Neural cell (in vitro differentiated cells): ENCODE data around the gene PSMD8.

Source experiments
- EP300 ChIP-seq: fragments of 450-650 bp; conservative IDR thresholded peaks from 2 replicates; pipeline ENCODE4 v1.6.1; 2014; ENCODE audit warnings: antibody characterized with exemption, mild to moderate bottlenecking, moderate library complexity; ENCODE audit not compliant: poor library complexity, severe bottlenecking
- EZH2 ChIP-seq: fragments of 200-600, 300-800 bp; shearing (Covaris generic), sonication (generic); IDR thresholded peaks from 2 replicates; pipeline ENCODE4 v1.6.1; 2014; ENCODE audit warnings: antibody characterized with exemption, low read length, borderline replicate concordance, mild to moderate bottlenecking; ENCODE audit not compliant: insufficient read depth, poor library complexity, severe bottlenecking
- POLR2AphosphoS5 ChIP-seq: IDR thresholded peaks from 2 replicates; pipeline ENCODE4 v1.6.1; 2012
- SMC3 ChIP-seq: fragments of 450-650 bp; conservative IDR thresholded peaks from 2 replicates; pipeline ENCODE4 v1.6.1; 2014; ENCODE audit warnings: antibody characterized with exemption, mild to moderate bottlenecking, moderate library complexity; ENCODE audit not compliant: poor library complexity
- TAF1 ChIP-seq: IDR thresholded peaks from 2 replicates; pipeline ENCODE4 v1.6.1; 2012; ENCODE audit warnings: low read depth
- TF ChIP-seq, protein P1 (sequence below): fragments of 450-650 bp; IDR thresholded peaks from 2 replicates; pipeline ENCODE4 v1.5.1; 2014; ENCODE audit warnings: antibody characterized with exemption, mild to moderate bottlenecking, moderate library complexity; ENCODE audit not compliant: poor library complexity, severe bottlenecking
- TF ChIP-seq, protein P2 (sequence below): IDR thresholded peaks from 2 replicates; pipeline ENCODE4 v1.6.1; 2012; ENCODE audit warnings: borderline replicate concordance

DNA sequence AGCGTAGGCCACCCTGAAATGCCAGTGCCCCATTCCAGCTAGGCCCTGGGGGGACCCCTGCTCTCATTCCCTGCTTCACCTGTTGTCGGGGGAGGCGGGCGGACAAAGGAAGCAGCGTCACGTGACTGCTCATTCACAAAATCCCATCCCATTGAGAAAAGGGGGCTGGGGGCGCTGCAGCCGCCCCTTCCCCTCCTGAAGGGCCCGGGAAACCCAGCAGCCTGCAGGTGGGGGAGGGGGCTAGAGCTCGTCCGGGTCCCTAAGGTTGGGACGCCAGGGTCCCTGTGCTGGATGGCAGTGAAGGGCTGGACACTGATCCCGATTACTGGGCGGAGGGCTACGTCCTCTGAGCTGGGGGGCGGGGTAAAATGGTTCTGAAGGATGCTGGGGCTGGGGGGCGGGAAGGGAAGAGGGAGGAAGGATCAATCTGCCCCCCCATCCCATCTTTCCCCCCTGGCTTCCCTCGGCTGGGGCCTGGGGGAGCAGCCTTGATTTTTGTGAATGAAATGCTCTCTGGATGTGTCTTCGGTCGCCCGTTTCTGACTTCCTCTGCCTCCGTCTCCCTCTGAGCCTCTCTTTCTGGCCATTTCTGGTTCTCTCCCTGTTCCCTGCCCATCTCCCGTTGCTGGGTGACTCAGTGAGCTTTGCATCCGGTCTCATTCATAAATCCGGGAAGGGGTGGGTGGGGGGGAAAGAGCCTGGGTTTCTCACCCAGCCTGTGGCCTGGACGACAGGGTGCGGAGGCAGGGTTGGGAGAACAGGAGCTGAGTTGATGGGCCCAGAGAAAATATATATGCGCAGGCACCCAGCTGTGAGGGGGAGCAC lies 14.9 kb downstream of the PSMD8 start:
- TF ChIP-seq, protein P1, sequence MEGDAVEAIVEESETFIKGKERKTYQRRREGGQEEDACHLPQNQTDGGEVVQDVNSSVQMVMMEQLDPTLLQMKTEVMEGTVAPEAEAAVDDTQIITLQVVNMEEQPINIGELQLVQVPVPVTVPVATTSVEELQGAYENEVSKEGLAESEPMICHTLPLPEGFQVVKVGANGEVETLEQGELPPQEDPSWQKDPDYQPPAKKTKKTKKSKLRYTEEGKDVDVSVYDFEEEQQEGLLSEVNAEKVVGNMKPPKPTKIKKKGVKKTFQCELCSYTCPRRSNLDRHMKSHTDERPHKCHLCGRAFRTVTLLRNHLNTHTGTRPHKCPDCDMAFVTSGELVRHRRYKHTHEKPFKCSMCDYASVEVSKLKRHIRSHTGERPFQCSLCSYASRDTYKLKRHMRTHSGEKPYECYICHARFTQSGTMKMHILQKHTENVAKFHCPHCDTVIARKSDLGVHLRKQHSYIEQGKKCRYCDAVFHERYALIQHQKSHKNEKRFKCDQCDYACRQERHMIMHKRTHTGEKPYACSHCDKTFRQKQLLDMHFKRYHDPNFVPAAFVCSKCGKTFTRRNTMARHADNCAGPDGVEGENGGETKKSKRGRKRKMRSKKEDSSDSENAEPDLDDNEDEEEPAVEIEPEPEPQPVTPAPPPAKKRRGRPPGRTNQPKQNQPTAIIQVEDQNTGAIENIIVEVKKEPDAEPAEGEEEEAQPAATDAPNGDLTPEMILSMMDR: peak; percentile 43
- TF ChIP-seq TAF1 (peak; percentile 95), EZH2 (no peak), EP300 (peak; percentile 42), POLR2AphosphoS5 (peak; percentile 79), SMC3 (peak; percentile 29)
- TF ChIP-seq, protein P2, sequence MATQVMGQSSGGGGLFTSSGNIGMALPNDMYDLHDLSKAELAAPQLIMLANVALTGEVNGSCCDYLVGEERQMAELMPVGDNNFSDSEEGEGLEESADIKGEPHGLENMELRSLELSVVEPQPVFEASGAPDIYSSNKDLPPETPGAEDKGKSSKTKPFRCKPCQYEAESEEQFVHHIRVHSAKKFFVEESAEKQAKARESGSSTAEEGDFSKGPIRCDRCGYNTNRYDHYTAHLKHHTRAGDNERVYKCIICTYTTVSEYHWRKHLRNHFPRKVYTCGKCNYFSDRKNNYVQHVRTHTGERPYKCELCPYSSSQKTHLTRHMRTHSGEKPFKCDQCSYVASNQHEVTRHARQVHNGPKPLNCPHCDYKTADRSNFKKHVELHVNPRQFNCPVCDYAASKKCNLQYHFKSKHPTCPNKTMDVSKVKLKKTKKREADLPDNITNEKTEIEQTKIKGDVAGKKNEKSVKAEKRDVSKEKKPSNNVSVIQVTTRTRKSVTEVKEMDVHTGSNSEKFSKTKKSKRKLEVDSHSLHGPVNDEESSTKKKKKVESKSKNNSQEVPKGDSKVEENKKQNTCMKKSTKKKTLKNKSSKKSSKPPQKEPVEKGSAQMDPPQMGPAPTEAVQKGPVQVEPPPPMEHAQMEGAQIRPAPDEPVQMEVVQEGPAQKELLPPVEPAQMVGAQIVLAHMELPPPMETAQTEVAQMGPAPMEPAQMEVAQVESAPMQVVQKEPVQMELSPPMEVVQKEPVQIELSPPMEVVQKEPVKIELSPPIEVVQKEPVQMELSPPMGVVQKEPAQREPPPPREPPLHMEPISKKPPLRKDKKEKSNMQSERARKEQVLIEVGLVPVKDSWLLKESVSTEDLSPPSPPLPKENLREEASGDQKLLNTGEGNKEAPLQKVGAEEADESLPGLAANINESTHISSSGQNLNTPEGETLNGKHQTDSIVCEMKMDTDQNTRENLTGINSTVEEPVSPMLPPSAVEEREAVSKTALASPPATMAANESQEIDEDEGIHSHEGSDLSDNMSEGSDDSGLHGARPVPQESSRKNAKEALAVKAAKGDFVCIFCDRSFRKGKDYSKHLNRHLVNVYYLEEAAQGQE: peak; percentile 97
